Posterior vena cava (tissue), 2 donors: ENCODE results near the gene CTU1. TPM values are rescaled to one million over a fixed set of nuclear protein-coding genes. Genes with fewer than 3 reads are reported as not detected.
"Not testable (repeated sequence)": the region's sequence is repeated elsewhere in the genome, so short reads cannot be mapped to it uniquely, and the experiment has no call there.

ENCODE experiments used
- DNase-seq: peaks from one replicate; pipeline ENCODE4 v3.0.0-alpha.2; 2020; ENCODE audit warnings: low spot score
- intact Hi-C, 2 donors: fragments of 100-400 bp; cut with DNase I; formaldehyde crosslinking; loops; one replicate each; pipeline versions ENCODE4 v1.14.1 to v1.14.2; 2022 to 2023
- long read RNA-seq, 2 donors: library from polyadenylated mRNA; unstranded; transcript quantifications; one replicate each; pipeline ENCODE4 v2.0.0, GENCODE V29; 2020 to 2021
- total RNA-seq, 2 donors: library from RNA; stranded (reverse); fragmentation: NEBNext Ultra II Directional; extraction: Animal tissue kit (Norgen Biotek cat#: 25700); gene quantifications; one replicate each; pipeline ENCODE4 v1.2.1, GENCODE V29; 2021
- donor health status: DM: yes; HTN: yes; CAD: no.
- donor health status: DM: yes; HTN: yes; CAD: no.

Gene CTU1
- 1 to 10 TPM; 3.7 to 5.0 TPM for total RNA-seq
- long read RNA-seq, donor 1, partial matches to known transcripts, result 0 of 5 reads
- long read RNA-seq, donor 1, other reads (novel, unspliced or antisense), result 1 of 5 reads
- long read RNA-seq, donor 2, partial matches to known transcripts, result 0 of 1 reads
- long read RNA-seq, donor 2, other reads (novel, unspliced or antisense), result 1 of 1 reads

- intact Hi-C loops, result no loop called here
These were observed at the start of gene CTU1 for GRCh38 chr19:51108066-51108804. Gene CTU1, minus strand, starts transcription at chr19:51108409. Its CDS starts 3,840 bp downstream, at chr19:51104569.

DNA sequence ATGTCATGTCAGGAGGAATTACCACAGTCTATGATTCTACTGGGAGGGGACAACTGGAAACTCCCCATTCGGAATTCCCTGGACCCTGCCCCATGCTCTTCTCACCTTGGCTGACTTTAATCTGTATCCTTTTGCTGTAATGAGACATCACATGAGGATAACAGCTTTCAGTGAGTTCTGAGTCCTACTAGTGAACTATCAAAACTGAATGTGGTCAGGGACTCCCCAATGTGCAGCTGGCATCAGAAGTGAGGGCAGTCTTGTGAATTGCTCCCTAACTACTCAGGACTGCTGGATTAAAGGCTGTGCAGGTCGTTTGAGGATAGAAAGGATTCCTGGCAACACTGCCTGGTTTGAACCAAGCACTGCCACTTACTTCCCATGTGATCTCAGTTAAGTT, 49.1 kb upstream of the CTU1 start:
- DNase-seq, result no peak
- intact Hi-C loops, result no loop called here

More at GRCh38 chr19:51108066-51108804, at the start of gene CTU1:
- DNase-seq, result peak; percentile 99

DNA sequence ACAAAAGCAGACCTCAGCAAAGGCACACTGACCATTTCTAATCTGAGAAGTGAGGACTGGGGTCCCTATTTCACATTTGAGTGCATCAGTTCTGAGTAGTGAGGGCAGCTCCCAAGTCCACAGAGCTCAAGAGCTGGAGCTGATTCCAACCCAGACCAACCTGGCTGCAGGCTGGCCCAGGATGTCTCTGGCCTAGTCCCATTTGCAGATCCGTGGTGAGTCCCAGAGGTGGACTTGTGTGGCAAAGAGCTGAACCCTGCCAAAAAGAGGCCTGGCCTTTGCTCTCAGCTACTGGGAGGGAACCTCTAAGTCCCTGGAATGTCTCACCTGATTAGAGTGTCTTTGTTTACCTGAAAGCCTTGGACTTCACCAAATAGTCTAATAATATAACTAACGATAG, 48.5 kb upstream of the CTU1 start:
- no peak for DNase-seq
- intact Hi-C loops, result no loop called here

GRCh38 chr19:51150627-51151026, 42.4 kb upstream of the CTU1 start:
- intact Hi-C loops, result no loop called here

DNA sequence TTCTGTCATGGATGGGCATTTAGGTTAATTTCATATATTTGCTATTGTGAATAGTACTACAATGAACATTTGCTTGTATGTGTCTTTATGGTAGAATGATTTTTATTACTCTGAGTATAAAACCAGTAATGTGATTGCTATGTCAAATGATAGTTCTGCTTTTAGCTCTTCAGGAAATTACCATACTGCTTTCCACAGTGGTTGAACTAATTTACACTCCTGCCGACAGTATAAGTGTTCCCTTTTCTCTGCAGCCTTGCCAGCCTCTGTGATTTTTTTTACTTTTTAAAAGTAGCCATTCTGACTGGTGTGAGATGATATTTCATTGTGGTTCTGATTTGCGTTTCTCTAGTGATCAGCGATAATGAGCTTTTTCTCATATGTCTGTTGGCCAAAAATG, 40.4 kb upstream of the CTU1 start:
- intact Hi-C loops, result no loop called here
- DNase-seq, result no peak

More at GRCh38 chr19:51150627-51151026, 42.4 kb upstream of the CTU1 start:
- no peak for DNase-seq

DNA sequence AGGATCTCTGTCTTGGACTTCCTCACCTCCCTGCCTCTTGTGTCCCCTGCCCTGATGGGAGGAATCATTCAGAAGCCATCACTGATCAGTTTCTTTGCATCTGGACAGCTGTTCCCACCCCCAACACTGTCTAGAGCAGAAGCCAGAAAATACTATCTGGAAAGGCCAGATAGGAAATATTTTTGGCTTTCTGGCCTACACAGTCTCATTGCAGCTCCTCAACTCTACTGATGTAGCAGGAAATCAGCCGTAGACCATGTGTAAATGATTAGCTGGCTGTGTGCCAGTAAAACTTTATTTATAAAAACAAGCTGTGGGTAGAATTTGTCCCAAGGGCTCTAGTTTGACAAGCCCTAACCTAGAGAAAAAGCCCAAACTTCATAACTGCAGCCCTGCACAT, 39.5 kb upstream of the CTU1 start:
- intact Hi-C loops, result no loop called here
- DNase-seq, result no peak

DNA sequence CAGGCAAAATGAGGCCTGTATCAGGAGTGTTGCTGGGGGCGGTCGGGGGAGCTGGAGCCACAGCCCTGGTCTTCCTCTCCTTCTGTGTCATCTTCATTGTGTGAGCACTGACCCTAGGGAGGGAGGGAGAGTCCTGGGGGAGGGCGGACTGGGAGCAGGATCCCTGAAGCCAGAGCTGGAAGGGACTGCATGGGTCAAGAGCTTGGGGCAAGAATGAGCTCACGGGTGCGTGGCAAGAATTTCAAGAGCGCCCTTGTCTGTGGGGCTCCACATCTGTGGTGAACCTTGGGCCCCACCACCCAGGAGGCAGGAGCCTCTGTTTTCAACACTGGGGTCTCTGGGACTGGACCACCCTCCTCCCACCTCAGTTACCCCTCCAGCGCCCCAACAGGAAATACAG, 38.5 kb upstream of the CTU1 start:
- DNase-seq, result no peak
- intact Hi-C loops, result no loop called here

DNA sequence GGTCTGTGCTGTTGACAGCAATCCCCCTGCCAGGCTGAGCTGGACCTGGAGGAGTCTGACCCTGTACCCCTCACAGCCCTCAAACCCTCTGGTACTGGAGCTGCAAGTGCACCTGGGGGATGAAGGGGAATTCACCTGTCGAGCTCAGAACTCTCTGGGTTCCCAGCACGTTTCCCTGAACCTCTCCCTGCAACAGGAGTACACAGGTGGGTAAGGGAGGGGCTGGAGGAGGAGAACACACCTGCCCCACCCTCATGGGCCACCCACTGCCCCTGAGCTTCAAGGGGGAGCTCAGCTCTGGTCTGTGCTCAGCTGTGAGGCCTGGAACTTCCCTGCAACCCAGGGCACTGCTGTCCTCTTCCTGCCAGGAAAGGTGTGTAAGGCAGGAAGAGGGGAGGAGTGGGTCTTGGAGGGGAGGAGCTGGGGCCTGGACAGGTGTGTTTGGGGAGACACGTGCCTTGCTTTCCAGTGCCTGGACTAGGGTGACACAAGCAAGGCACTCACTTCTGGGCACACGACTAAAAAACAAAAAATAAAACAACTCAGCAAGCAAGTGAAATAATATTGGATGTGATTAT, 37.8 kb upstream of the CTU1 start:
- DNase-seq, result no peak
- intact Hi-C loops, result no loop called here

DNA sequence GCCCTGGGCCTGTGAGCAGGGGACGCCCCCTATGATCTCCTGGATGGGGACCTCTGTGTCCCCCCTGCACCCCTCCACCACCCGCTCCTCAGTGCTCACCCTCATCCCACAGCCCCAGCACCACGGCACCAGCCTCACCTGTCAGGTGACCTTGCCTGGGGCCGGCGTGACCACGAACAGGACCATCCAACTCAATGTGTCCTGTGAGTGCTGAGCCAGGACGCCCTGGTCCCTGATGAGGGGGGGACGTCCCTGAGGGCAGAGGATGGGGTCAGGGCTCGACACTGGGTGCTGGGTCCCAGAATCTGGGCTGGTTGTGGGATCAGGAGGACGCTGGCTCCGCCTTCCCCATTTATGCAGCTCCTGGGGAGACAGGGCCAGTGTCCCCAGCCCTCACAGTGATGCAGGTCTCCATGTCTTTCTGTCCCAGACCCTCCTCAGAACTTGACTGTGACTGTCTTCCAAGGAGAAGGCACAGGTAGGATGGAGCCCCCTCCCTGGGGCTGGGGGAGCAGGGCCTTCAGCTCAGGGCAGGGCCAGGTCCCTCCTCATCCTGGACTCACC, 36.4 kb upstream of the CTU1 start:
- no peak for DNase-seq
- intact Hi-C loops, result no loop called here

DNA sequence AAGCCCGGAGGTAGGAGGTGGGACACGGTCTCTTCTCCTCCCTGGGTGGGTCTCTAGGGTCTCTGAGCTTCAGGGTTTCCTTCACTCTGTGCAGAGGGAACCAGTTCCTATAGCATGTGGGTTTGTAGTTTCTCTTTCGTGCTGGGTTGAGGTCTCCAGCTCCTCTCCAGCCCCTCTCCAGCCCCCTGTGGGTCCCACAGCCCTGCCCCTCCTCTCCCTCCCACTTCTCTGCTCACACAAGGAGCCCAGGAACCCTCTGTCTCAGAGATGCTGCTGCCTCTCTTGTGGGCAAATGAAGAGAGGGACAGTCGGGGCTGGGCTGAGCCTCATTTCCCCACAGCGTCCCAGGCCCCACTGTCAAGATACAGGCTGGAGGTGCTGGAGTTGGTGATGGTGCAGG, 35.3 kb upstream of the CTU1 start:
- intact Hi-C loops, result loop anchor here in 1 of 2 donors (2.0 kb wide), 1 partner anchor 19 kb away; the partner anchor contains the start of gene SIGLEC9

DNA sequence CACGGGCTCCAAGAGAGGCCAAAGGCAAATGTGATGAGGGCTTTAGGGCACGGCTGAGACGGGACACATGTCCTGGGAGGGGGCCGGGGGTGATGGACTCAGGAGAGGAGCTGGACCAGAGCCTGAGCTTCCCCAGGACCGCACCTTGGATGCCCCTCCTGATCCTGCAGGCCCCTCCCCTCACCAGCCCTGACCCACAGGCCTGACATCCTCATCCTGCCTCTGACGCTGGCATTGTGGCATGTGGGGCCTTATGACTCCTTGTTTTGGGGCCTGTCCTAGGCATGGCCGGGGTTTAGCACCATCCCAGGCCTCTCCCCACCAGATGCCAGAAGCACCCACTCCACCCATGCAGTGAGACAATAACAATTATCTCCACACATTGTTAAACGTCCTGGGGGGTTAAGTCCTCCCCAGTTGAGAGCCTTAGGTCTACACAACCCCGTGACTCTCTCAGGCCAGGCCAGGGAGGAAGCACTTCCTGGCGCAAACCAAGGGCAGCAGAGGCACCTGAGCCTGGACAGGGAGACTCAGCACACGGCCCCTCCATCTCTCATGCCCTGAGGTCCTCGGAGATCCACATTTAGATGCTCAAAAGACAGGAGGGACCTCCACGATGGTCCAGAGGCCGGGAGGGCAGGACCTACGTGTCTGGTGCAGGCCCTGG, 34.7 kb upstream of the CTU1 start:
- intact Hi-C loops, result loop anchor here in 1 of 2 donors (2.0 kb wide), 1 partner anchor 18 kb away; the partner anchor contains the start of gene SIGLEC9
- DNase-seq, result not testable (repeated sequence)

More for the DNA sequence above, 35.3 kb upstream of the CTU1 start:
- no peak for DNase-seq

DNA sequence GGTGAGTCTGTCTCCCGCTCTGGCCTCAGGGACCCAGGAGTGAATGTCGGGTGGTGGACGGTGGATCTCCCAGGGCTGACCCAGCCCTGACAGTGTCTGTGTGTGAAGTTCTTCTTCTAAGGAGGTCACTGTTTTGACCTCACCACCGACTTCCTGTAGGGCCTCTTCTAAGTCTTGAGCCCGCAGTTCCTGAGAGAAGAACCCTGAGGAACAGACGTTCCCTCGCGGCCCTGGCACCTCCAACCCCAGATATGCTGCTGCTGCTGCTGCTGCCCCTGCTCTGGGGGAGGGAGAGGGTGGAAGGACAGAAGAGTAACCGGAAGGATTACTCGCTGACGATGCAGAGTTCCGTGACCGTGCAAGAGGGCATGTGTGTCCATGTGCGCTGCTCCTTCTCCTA, 33.9 kb upstream of the CTU1 start, which contains the start of gene SIGLEC7:
TSS of gene SIGLEC7 (plus strand) at position 183 of the 400 bp plus-strand sequence. CDS start at position 252, 69 bp downstream.
- DNase-seq, result no peak

DNA sequence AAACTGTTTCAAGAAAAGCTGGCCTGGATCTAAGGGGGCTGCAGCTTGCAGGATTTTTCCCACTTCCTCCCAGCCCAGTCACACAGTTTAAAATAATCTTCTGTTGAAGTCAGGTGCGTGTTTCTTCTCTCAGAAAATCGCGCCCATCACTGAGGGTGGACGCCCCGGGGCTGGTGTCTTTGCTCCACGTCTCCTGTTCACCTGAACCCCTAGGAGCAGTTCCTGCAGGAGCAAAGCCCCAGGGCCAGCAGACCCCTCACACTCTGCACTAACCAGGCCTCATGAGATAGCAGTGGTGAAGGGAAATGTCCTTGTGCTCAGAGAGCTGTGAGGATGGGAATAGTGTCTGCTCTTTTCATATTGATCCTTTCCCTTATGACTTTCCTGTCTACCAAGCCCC, 33.0 kb upstream of the CTU1 start:
- intact Hi-C loops, result no loop called here
- no peak for DNase-seq

More for the DNA sequence above, 33.9 kb upstream of the CTU1 start, which contains the start of gene SIGLEC7:
- intact Hi-C loops, result loop anchor here in 1 of 2 donors (2.0 kb wide), 1 partner anchor 17 kb away; the partner anchor contains the start of gene SIGLEC9

- DNase-seq, result no peak
- intact Hi-C loops, result no loop called here
These were observed 32.2 kb upstream of the CTU1 start for GRCh38 chr19:51140441-51140840.

GRCh38 chr19:51139299-51140014, 31.2 kb upstream of the CTU1 start:
- intact Hi-C loops, result no loop called here
- DNase-seq, result peak; percentile 45

- DNase-seq, result peak; percentile 87
- intact Hi-C loops, result no loop called here
These were observed 30.4 kb upstream of the CTU1 start for GRCh38 chr19:51138549-51138979.

GRCh38 chr19:51137792-51138425, 29.7 kb upstream of the CTU1 start:
- intact Hi-C loops, result no loop called here
- peak; percentile 57 for DNase-seq

- peak; percentile 77 for DNase-seq
- intact Hi-C loops, result no loop called here
These were observed 28.8 kb upstream of the CTU1 start for GRCh38 chr19:51136851-51137551.
